WERI-Rb-1 (cell line): ENCODE results near the gene DHRS9.

Experiments
- DNase-seq: peaks from one replicate; pipeline ENCODE4 v3.0.0-alpha.2; 2020
- H3K27ac ChIP-seq: fragments of 250-450 bp; sonication (Bioruptor Pico); 2 replicates; pipeline ENCODE4 v1.5.1; 2020; ENCODE audit warnings: mild to moderate bottlenecking, moderate library complexity
- H3K27me3 ChIP-seq: fragments of 250-450 bp; sonication (Bioruptor Pico); 2 replicates; pipeline ENCODE4 v1.5.1; 2021; ENCODE audit warnings: mild to moderate bottlenecking, low read depth, moderate library complexity; ENCODE audit not compliant: insufficient read depth, severe bottlenecking
- H3K36me3 ChIP-seq: fragments of 250-450 bp; sonication (Bioruptor Pico); 2 replicates; pipeline ENCODE4 v1.5.1; 2020; ENCODE audit warnings: mild to moderate bottlenecking, moderate library complexity
- H3K4me3 ChIP-seq: 2 replicates; pipeline ENCODE4 v1.5.1; 2011; ENCODE audit warnings: low read depth, mild to moderate bottlenecking, control low read depth, low read length
- H3K9me3 ChIP-seq: fragments of 250-450 bp; sonication (Bioruptor Pico); 2 replicates; pipeline ENCODE4 v1.5.1; 2021; ENCODE audit warnings: mild to moderate bottlenecking, moderate library complexity; ENCODE audit not compliant: severe bottlenecking
- CTCF ChIP-seq: IDR thresholded peaks from 2 replicates; pipeline ENCODE4 v1.5.1; 2011; ENCODE audit warnings: low read depth, mild to moderate bottlenecking, control low read depth, inconsistent platforms, low read length

Gene DHRS9

GRCh38 chr2:169069341-169069740 is at the start of gene DHRS9:
TSS of gene DHRS9 (plus strand) at chr2:169069563. CDS start at chr2:169081582, 12,019 bp downstream.
- H3K4me3 ChIP-seq = no peak within 1 kb of the TSS

GRCh38 chr2:169023161-169023560 is 46.2 kb upstream of the DHRS9 start:
- H3K9me3 ChIP-seq = no peaks in the 10 kb centered on the region
- H3K27me3 ChIP-seq = no peaks in the 10 kb centered on the region
- no peaks in the 10 kb centered on the region for H3K36me3 ChIP-seq
- no peak overlapping the region for H3K27ac ChIP-seq
- no peak for TF ChIP-seq CTCF
- no peak overlapping the region for H3K4me3 ChIP-seq
- DNase-seq = no peak

More at GRCh38 chr2:169069341-169069740, at the start of gene DHRS9:
- no peaks in the 10 kb centered on the region for H3K9me3 ChIP-seq
- DNase-seq = no peak
- peaks cover 17% of the 10 kb centered on the region for H3K27me3 ChIP-seq
- H3K36me3 ChIP-seq = no peaks in the 10 kb centered on the region
- H3K27ac ChIP-seq = no peak within 1 kb of the TSS
- TF ChIP-seq CTCF = no peak

- no peaks in the 10 kb centered on the region for H3K27me3 ChIP-seq
- no peak overlapping the region for H3K27ac ChIP-seq
- no peak overlapping the region for H3K4me3 ChIP-seq
- TF ChIP-seq CTCF = no peak
- DNase-seq = no peak
- H3K36me3 ChIP-seq = no peaks in the 10 kb centered on the region
- no peaks in the 10 kb centered on the region for H3K9me3 ChIP-seq
These were observed 43.3 kb upstream of the DHRS9 start for GRCh38 chr2:169026056-169026455.

GRCh38 chr2:169027234-169027633 is 42.1 kb upstream of the DHRS9 start:
- Histone ChIP-seq H3K9me3 (no peaks in the 10 kb centered on the region), H3K4me3 (no peak overlapping the region), H3K27me3 (no peaks in the 10 kb centered on the region), H3K36me3 (no peaks in the 10 kb centered on the region), H3K27ac (no peak overlapping the region)
- no peak for DNase-seq
- TF ChIP-seq CTCF = no peak

- Histone ChIP-seq H3K27ac (no peak overlapping the region), H3K9me3 (no peaks in the 10 kb centered on the region), H3K27me3 (no peaks in the 10 kb centered on the region), H3K36me3 (no peaks in the 10 kb centered on the region), H3K4me3 (no peak overlapping the region)
- DNase-seq = no peak
- no peak for TF ChIP-seq CTCF
These were observed 40.0 kb upstream of the DHRS9 start for GRCh38 chr2:169029341-169029740.

- Histone ChIP-seq H3K27me3 (no peaks in the 10 kb centered on the region), H3K36me3 (no peaks in the 10 kb centered on the region), H3K9me3 (no peaks in the 10 kb centered on the region), H3K27ac (no peak within 1 kb of the TSS), H3K4me3 (no peak within 1 kb of the TSS)
- TF ChIP-seq CTCF = no peak
- DNase-seq = no peak
These were observed 38.2 kb upstream of the DHRS9 start, which contains the start of gene ABCB11 for GRCh38 chr2:169031202-169031601. TSS of gene ABCB11 (minus strand) at chr2:169031324. CDS start at chr2:169018125, 13,199 bp downstream.
